Endothelial cell of umbilical vein (primary cell): ENCODE results near the gene PLA2R1. TPM values are rescaled to one million over a fixed set of nuclear protein-coding genes. Genes with fewer than 3 reads are reported as not detected.

Experiments
- BruUV-seq: library from RNA; stranded (reverse); fragments of 400-500 nt; replicated peaks from 2 replicates; lab custom pipeline; 2021; lab: Mats Ljungman, UMichigan
- CTCF ChIA-PET: fragments of 300-600, 350-600 bp; sonication (Branson Sonifier 250); formaldehyde crosslinking; loops from one replicate; lab custom pipeline; 2021; ENCODE audit warnings: antibody characterized with exemption, inconsistent platforms; lab: Charles Lee
- POLR2A ChIA-PET: fragments of 300-600, 350-600 bp; sonication (Branson Sonifier 250); formaldehyde crosslinking; loops from one replicate; lab custom pipeline; 2021; ENCODE audit warnings: antibody characterized with exemption, inconsistent platforms; lab: Charles Lee
- DNase-seq: peaks from one replicate; pipeline ENCODE4 v3.0.0-alpha.2; 2011; ENCODE audit warnings: low read depth, low spot score
- FAIRE-seq: peaks from 2 replicates; lab custom pipeline; 2011; peaks lifted over from hg19 to GRCh38; lab: Jason Lieb, UNC
- H2AFZ ChIP-seq: 2 replicates; pipeline ENCODE4 v1.6.0; 2012; ENCODE audit warnings: low read depth, low read length, control low read depth, inconsistent platforms
- H3K27ac ChIP-seq: 2 replicates; pipeline ENCODE4 v1.5.1; 2011; ENCODE audit warnings: low read depth, mild to moderate bottlenecking, control low read depth, low read length, moderate library complexity; ENCODE audit not compliant: insufficient read depth
- H3K27me3 ChIP-seq, 2 experiments: 2 replicates each; pipeline versions ENCODE4 v1.6.0 to v1.6.1; 2011; ENCODE audit warnings: low read length in 2 of 2, mixed read lengths in 1 of 2; ENCODE audit not compliant: control insufficient read depth in 2 of 2, insufficient read depth in 2 of 2
- H3K36me3 ChIP-seq, 2 experiments: 2 replicates in 1 of 2; 3 replicates in 1 of 2; pipeline ENCODE4 v1.5.1; 2011; ENCODE audit warnings: low read length in 2 of 2, mild to moderate bottlenecking in 1 of 2, moderate library complexity in 1 of 2; ENCODE audit not compliant: control insufficient read depth in 2 of 2, insufficient read depth in 2 of 2; ENCODE audit errors: extremely low read depth in 1 of 2
- H3K4me1 ChIP-seq: 3 replicates; pipeline ENCODE4 v1.5.1; 2011; ENCODE audit warnings: mild to moderate bottlenecking, low read length; ENCODE audit not compliant: control insufficient read depth, insufficient read depth; ENCODE audit errors: extremely low read depth
- H3K4me2 ChIP-seq: 2 replicates; pipeline ENCODE4 v1.6.1; 2011; ENCODE audit warnings: low read length, control low read depth, mixed read lengths; ENCODE audit not compliant: insufficient read depth
- H3K4me3 ChIP-seq, 3 experiments: fragments of 200-600 bp in 1 of 3; sonication (generic), shearing (Covaris generic) in 1 of 3; replicated peaks in 1 of 3; 2 replicates each; pipeline ENCODE4 v1.5.1; 2011 to 2016; ENCODE audit warnings: control low read depth in 3 of 3, low read length in 3 of 3, mild to moderate bottlenecking in 2 of 3, inconsistent platforms in 1 of 3, low read depth in 1 of 3, moderate library complexity in 1 of 3; ENCODE audit not compliant: insufficient read depth in 1 of 3
- H3K79me2 ChIP-seq: 2 replicates; pipeline ENCODE4 v1.6.0; 2012; ENCODE audit warnings: low read length, inconsistent platforms; ENCODE audit not compliant: control insufficient read depth, insufficient read depth
- H3K9ac ChIP-seq: replicated peaks from 2 replicates; pipeline ENCODE3; 2011; ENCODE audit warnings: low read length, control low read depth; ENCODE audit not compliant: insufficient read depth; ENCODE audit errors: extremely low read depth
- H3K9me1 ChIP-seq: replicated peaks from 3 replicates; pipeline ENCODE4 v1.6.0; 2011; ENCODE audit warnings: mild to moderate bottlenecking, low read length; ENCODE audit not compliant: control insufficient read depth, insufficient read depth; ENCODE audit errors: extremely low read depth
- H3K9me3 ChIP-seq: replicated peaks from 2 replicates; pipeline ENCODE4 v1.5.1; 2012; ENCODE audit warnings: low read length, inconsistent platforms; ENCODE audit not compliant: control insufficient read depth, insufficient read depth
- H4K20me1 ChIP-seq: replicated peaks from 2 replicates; pipeline ENCODE3; 2011; ENCODE audit warnings: mild to moderate bottlenecking, low read length; ENCODE audit not compliant: control insufficient read depth, insufficient read depth; ENCODE audit errors: extremely low read depth
- CTCF ChIP-seq, 2 donors: IDR thresholded peaks; 1 replicate in 1 of 2; 2 replicates in 1 of 2; pipeline ENCODE4 v1.5.1; 2011; ENCODE audit warnings: low read length in 2 of 2, mild to moderate bottlenecking in 2 of 2, moderate library complexity in 2 of 2, control low read depth in 1 of 2, inconsistent platforms in 1 of 2, low read depth in 1 of 2; ENCODE audit not compliant: insufficient read depth in 1 of 2; ENCODE audit errors: extremely low read depth in 1 of 2
- EZH2 ChIP-seq: IDR thresholded peaks from 2 replicates; pipeline ENCODE4 v1.6.1; 2012; ENCODE audit warnings: borderline replicate concordance, low read depth, mild to moderate bottlenecking, moderate library complexity, low read length, inconsistent platforms; ENCODE audit not compliant: severe bottlenecking
- FOS ChIP-seq: IDR thresholded peaks from 2 replicates; pipeline ENCODE4 v1.6.1; 2011; ENCODE audit warnings: mild to moderate bottlenecking, low read length, moderate library complexity, borderline replicate concordance; ENCODE audit not compliant: insufficient read depth
- GATA2 ChIP-seq: IDR thresholded peaks from 2 replicates; pipeline ENCODE4 v1.7.0; 2011; ENCODE audit warnings: low read depth, mild to moderate bottlenecking, moderate library complexity, mixed read lengths, low read length; ENCODE audit not compliant: insufficient read length, insufficient read depth
- JUN ChIP-seq: IDR thresholded peaks from 2 replicates; pipeline ENCODE4 v1.6.1; 2011; ENCODE audit warnings: borderline replicate concordance, low read depth; ENCODE audit not compliant: insufficient read length, insufficient read depth
- MYC ChIP-seq: IDR thresholded peaks from one replicate; pipeline ENCODE4 v1.6.1; 2011; ENCODE audit warnings: mild to moderate bottlenecking, low read depth, low read length
- POLR2A ChIP-seq: IDR thresholded peaks from 2 replicates; pipeline ENCODE4 v1.6.1; 2012; ENCODE audit warnings: low read depth, mild to moderate bottlenecking, control low read depth, low read length
- POLR2AphosphoS5 ChIP-seq: IDR thresholded peaks from 2 replicates; pipeline ENCODE4 v1.6.1; 2012; ENCODE audit warnings: low read depth, mild to moderate bottlenecking, control low read depth, low read length, moderate library complexity; ENCODE audit not compliant: insufficient read depth
- dilution Hi-C: fragments of 300-500 bp; cut with MboI; formaldehyde crosslinking; loops from one replicate; pipeline ENCODE4 v1.15.0; 2019; ENCODE audit warnings: low sequenced_read_pairs; ENCODE audit not compliant: extremely low pct_ligation_motif_present
- intact Hi-C: fragments of 100-400 bp; cut with micrococcal nuclease; formaldehyde crosslinking; loops from one replicate; pipeline ENCODE4 v1.10.0; 2022
- polyA plus RNA-seq, 4 experiments: library from polyadenylated mRNA; depleted of rRNA in 3 of 4; stranded (reverse) in 3 of 4; unstranded in 1 of 4; fragments of >200 nt; gene quantifications; 2 replicates each; pipeline versions ENCODE4 v1.2.1 to v1.2.3, GENCODE V29; 2011 to 2012; ENCODE audit warnings: missing spikeins in 1 of 4
- total RNA-seq: library from RNA; stranded (reverse); gene quantifications from 2 replicates; pipeline ENCODE4 v1.2.3, GENCODE V29; 2021
- TF ChIP-seq, protein P1 (sequence below): IDR thresholded peaks from 2 replicates; pipeline ENCODE4 v1.6.1; 2011; ENCODE audit not compliant: insufficient read depth, insufficient read length

PLA2R1 gene
- total and polyA plus RNA-seq, 2 donors (not counting 3 experiments of a cell fraction or from before 2014, with no cell fraction given), result 6.9 to 14.4 TPM

- POLR2A ChIA-PET, result no interaction called here
- CTCF ChIA-PET, result no interaction called here
Observed at GRCh38 chr2:160015746-160016145, 46.7 kb downstream of the PLA2R1 start.

More at GRCh38 chr2:160015746-160016145, 46.7 kb downstream of the PLA2R1 start:
- intact Hi-C loops, result no loop called here
- dilution Hi-C loops, result no loop called here
- Histone ChIP-seq H2AFZ (no peak overlapping the region), H3K9ac (no peak overlapping the region), H3K9me1 (no peaks in the 10 kb centered on the region), H3K79me2 (no peaks in the 10 kb centered on the region), H3K4me3 (no peak overlapping the region), H3K4me1 (no peaks in the 10 kb centered on the region), H4K20me1 (no peaks in the 10 kb centered on the region), H3K9me3 (no peaks in the 10 kb centered on the region), H3K27me3 (no peaks in the 10 kb centered on the region), H3K4me2 (no peak overlapping the region), H3K27ac (no peak overlapping the region), H3K36me3 (peaks cover 0 to 4% of the 10 kb centered on the region in 2 experiments)
- no TSS peak for BruUV-seq
- TF ChIP-seq CTCF (IDR thresholded peaks at IDR 0.05; ENCODE audit: extremely low read depth in 1 of 2, insufficient read depth in 1 of 2, low read depth in 1 of 2, low read length in 2 of 2) (no peak), MYC (no peak), JUN (no peak), FOS (no peak), EZH2 (no peak), POLR2AphosphoS5 (no peak), GATA2 (no peak), POLR2A (no peak)
- TF ChIP-seq, protein P1, sequence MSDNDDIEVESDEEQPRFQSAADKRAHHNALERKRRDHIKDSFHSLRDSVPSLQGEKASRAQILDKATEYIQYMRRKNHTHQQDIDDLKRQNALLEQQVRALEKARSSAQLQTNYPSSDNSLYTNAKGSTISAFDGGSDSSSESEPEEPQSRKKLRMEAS, result no peak
- peak; percentile 80 for FAIRE-seq
- peak; percentile 53 for DNase-seq
